NB4 (cell line): ENCODE measurements around the gene SWT1.
"Not testable (repeated sequence)": the region's sequence is repeated elsewhere in the genome, so short reads cannot be mapped to it uniquely, and the experiment has no call there.

Experiments used
- CTCF ChIP-seq: IDR thresholded peaks from one replicate; pipeline ENCODE4 v1.5.1; 2012; ENCODE audit warnings: low read depth, low read length
- POLR2A ChIP-seq: IDR thresholded peaks from 2 replicates; pipeline ENCODE4 v1.6.1; 2011; ENCODE audit warnings: mild to moderate bottlenecking; ENCODE audit not compliant: insufficient read length; ENCODE audit errors: extremely low read depth

DNA sequence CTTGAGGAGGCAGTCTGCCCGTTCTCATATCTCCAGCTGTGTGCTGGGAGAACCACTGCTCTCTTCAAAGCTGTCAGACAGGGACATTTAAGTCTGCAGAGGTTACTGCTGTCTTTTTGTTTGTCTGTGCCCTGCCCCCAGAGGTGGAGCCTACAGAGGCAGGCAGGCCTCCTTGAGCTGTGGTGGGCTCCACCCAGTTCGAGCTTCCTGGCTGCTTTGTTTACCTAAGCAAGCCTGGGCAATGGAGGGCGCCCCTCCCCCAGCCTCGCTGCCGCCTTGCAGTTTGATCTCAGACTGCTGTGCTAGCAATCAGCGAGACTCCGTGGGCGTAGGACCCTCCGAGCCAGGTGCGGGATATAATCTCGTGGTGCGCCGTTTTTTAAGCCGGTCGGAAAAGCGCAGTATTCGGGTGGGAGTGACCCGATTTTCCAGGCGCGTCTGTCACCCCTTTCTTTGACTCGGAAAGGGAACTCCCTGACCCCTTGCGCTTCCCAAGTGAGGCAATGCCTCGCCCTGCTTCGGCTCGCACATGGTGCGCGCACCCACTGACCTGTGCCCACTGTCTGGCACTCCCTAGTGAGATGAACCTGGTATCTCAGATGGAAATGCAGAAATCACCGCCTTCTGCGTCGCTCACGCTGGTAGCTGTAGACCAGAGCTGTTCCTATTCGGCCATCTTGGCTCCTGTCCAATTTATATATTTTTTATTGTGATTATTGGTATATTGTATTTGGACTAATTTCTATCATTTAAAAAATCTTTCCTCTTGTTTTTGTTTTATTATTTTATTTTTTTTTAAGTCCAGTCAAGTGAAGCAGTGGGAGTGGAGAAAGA lies 100.4 kb downstream of the SWT1 start:
- not testable (repeated sequence) for TF ChIP-seq CTCF, POLR2A
